ENCODE results near the gene C20orf204.
A peak's percentile ranks its signal among the peaks of the same experiment; 100 is the strongest.

The C20orf204 gene

GRCh38 chr20:64045346-64046011, 9.5 kb downstream of the C20orf204 start:
- DNase-seq (ENCODE audit: low spot score), result no peak
- Histone ChIP-seq H3K27ac (peak overlapping the region in 1 of 2 donors; percentile 64), H3K4me3 (peak overlapping the region; percentile 69)
- TF ChIP-seq CTCF (IDR thresholded peaks at IDR 0.05), result no peak

GRCh38 chr20:64047046-64047389, 11.0 kb downstream of the C20orf204 start:
- no peak for DNase-seq (ENCODE audit: low spot score)
- Histone ChIP-seq H3K4me3 (peak overlapping the region; percentile 69), H3K27ac (peak overlapping the region in 1 of 2 donors; percentile 32)
- no peak for TF ChIP-seq CTCF (IDR thresholded peaks at IDR 0.05)

- DNase-seq (ENCODE audit: low spot score), result no peak
- Histone ChIP-seq H3K4me3 (peak overlapping the region; percentile 69), H3K27ac (peak overlapping the region in 1 of 2 donors; percentile 54)
- TF ChIP-seq CTCF (IDR thresholded peaks at IDR 0.05), result no peak
Observed at GRCh38 chr20:64047968-64048401, 12.0 kb downstream of the C20orf204 start.

- TF ChIP-seq CTCF (IDR thresholded peaks at IDR 0.05), result no peak
- Histone ChIP-seq H3K4me3 (peak overlapping the region; percentile 69), H3K27ac (peak overlapping the region in 1 of 2 donors; percentile 54)
- DNase-seq (ENCODE audit: low spot score), result no peak
Observed at GRCh38 chr20:64048402-64049044, 12.5 kb downstream of the C20orf204 start.

- TF ChIP-seq CTCF (IDR thresholded peaks at IDR 0.05), result no peak
- H3K27ac ChIP-seq, result peak within 1 kb of the TSS in 1 of 2 donors; percentile 79
- DNase-seq (ENCODE audit: low spot score), result no peak
- H3K4me3 ChIP-seq, result peak within 1 kb of the TSS; percentile 69
Observed at GRCh38 chr20:64049060-64049877, 13.3 kb downstream of the C20orf204 start, which contains the start of gene SOX18. Gene SOX18, minus strand, starts transcription at chr20:64049639. Its CDS starts 123 bp downstream, at chr20:64049516.

- no peak for DNase-seq (ENCODE audit: low spot score)
- Histone ChIP-seq H3K4me3 (peak overlapping the region; percentile 69), H3K27ac (peak overlapping the region in 1 of 2 donors; percentile 79)
- no peak for TF ChIP-seq CTCF (IDR thresholded peaks at IDR 0.05)
Observed at GRCh38 chr20:64049878-64050260, 13.9 kb downstream of the C20orf204 start.

Data from coronary artery (tissue), 2 donors.